Breast epithelium (tissue), 4 donors: ENCODE data around the gene MPPED1. TPM values are rescaled to one million over a fixed set of nuclear protein-coding genes. Genes with fewer than 3 reads are reported as not detected.

Source experiments
- DNase-seq, 2 donors: peaks; one replicate each; pipeline ENCODE4 v3.0.0-alpha.2; 2019; ENCODE audit warnings: low spot score in 2 of 2
- H3K27ac ChIP-seq, 2 donors: fragments of 200-600 bp; sonication (generic) in 1 of 2; one replicate each; pipeline ENCODE4 v1.5.1; 2016 to 2019; ENCODE audit warnings: mild to moderate bottlenecking in 1 of 2
- H3K27me3 ChIP-seq, 2 donors: fragments of 200-600 bp; sonication (generic) in 1 of 2; one replicate each; pipeline versions ENCODE4 v1.5.1 to v1.6.0; 2017 to 2019; ENCODE audit warnings: control low read depth in 1 of 2, mild to moderate bottlenecking in 1 of 2
- H3K36me3 ChIP-seq: fragments of 200-600 bp; one replicate; pipeline ENCODE4 v1.5.1; 2019
- H3K4me1 ChIP-seq, 2 donors: fragments of 200-600 bp; sonication (generic); one replicate each; pipeline ENCODE4 v1.5.1; 2016 to 2019; ENCODE audit warnings: control low read depth in 1 of 2
- H3K4me3 ChIP-seq, 3 donors: fragments of 200-600 bp; sonication (generic); 1 replicate in 2 of 3; 2 replicates in 1 of 3; pipeline ENCODE4 v1.5.1; 2016 to 2019; ENCODE audit warnings: mild to moderate bottlenecking in 3 of 3, moderate library complexity in 2 of 3
- H3K9me3 ChIP-seq, 2 donors: fragments of 200-600 bp; sonication (generic) in 1 of 2; one replicate each; pipeline ENCODE4 v1.5.1; 2016 to 2019; ENCODE audit warnings: control low read depth in 1 of 2
- CTCF ChIP-seq, 3 donors: fragments of 450-650 bp; IDR thresholded peaks; one replicate each; pipeline ENCODE4 v1.5.1; 2016 to 2017; ENCODE audit warnings: antibody characterized with exemption in 3 of 3, mild to moderate bottlenecking in 3 of 3, moderate library complexity in 3 of 3
- POLR2A ChIP-seq: fragments of 450-650 bp; IDR thresholded peaks from one replicate; pipeline ENCODE4 v1.6.1; 2016; ENCODE audit warnings: antibody characterized with exemption, mild to moderate bottlenecking, moderate library complexity
- POLR2AphosphoS5 ChIP-seq, 3 donors: sonication (generic); formaldehyde crosslinking; IDR thresholded peaks; one replicate each; pipeline ENCODE4 v1.6.1; 2017; ENCODE audit warnings: antibody characterized with exemption in 3 of 3
- intact Hi-C: fragments of 100-400 bp; cut with DNase I; formaldehyde crosslinking; loops from one replicate; pipeline ENCODE4 v1.15.1; 2023; ENCODE audit warnings: low total_unique reads
- total RNA-seq, 3 donors: library from RNA; depleted of rRNA; stranded (reverse); fragments of >200 nt; gene quantifications; one replicate each; pipeline ENCODE4 v1.1.0, GENCODE V29; 2016

MPPED1 gene
- total RNA-seq, 3 donors from 2014 or later: 0.29 TPM; not detected in 2

- Histone ChIP-seq H3K9me3 (no peaks in the 10 kb centered on the region), H3K4me3 (peak overlapping the region in 2 of 3 donors; percentile 27 to 44), H3K36me3 (no peaks in the 10 kb centered on the region), H3K4me1 (no peaks in the 10 kb centered on the region), H3K27ac (no peak overlapping the region), H3K27me3 (no peaks in the 10 kb centered on the region)
- peak; percentile 43 to 54 for DNase-seq
- intact Hi-C loops: no loop called here
- TF ChIP-seq POLR2AphosphoS5 (IDR thresholded peaks at IDR 0.05) (no peak), CTCF (IDR thresholded peaks at IDR 0.05) (no peak), POLR2A (no peak)
These were observed 118.8 kb downstream of the MPPED1 start for GRCh38 chr22:43530349-43531201.

- TF ChIP-seq POLR2A (no peak), CTCF (IDR thresholded peaks at IDR 0.05) (no peak), POLR2AphosphoS5 (IDR thresholded peaks at IDR 0.05) (no peak)
These were observed 119.8 kb downstream of the MPPED1 start for GRCh38 chr22:43531651-43532050.

GRCh38 chr22:43532301-43533155 is 120.7 kb downstream of the MPPED1 start:
- no peak for DNase-seq
- H3K4me1 ChIP-seq: no peaks in the 10 kb centered on the region
- no peaks in the 10 kb centered on the region for H3K27me3 ChIP-seq
- no peak overlapping the region for H3K27ac ChIP-seq
- H3K4me3 ChIP-seq: no peak overlapping the region
- no peaks in the 10 kb centered on the region for H3K36me3 ChIP-seq
- intact Hi-C loops: no loop called here
- TF ChIP-seq POLR2AphosphoS5 (IDR thresholded peaks at IDR 0.05): no peak
- no peak for TF ChIP-seq CTCF (IDR thresholded peaks at IDR 0.05)
- no peak for TF ChIP-seq POLR2A
- peaks cover 4 to 6% of the 10 kb centered on the region in 2 donors for H3K9me3 ChIP-seq

More at GRCh38 chr22:43531651-43532050, 119.8 kb downstream of the MPPED1 start:
- intact Hi-C loops: no loop called here
- no peaks in the 10 kb centered on the region for H3K27me3 ChIP-seq
- H3K4me1 ChIP-seq: no peaks in the 10 kb centered on the region
- H3K27ac ChIP-seq: no peak overlapping the region
- H3K4me3 ChIP-seq: no peak overlapping the region
- no peaks in the 10 kb centered on the region for H3K36me3 ChIP-seq
- H3K9me3 ChIP-seq: peaks cover 0 to under 1% of the 10 kb centered on the region in 2 donors
- DNase-seq: no peak

GRCh38 chr22:43533156-43533530 is 121.3 kb downstream of the MPPED1 start:
- no peak for TF ChIP-seq POLR2AphosphoS5 (IDR thresholded peaks at IDR 0.05)
- no peak for TF ChIP-seq CTCF (IDR thresholded peaks at IDR 0.05)
- no peak for TF ChIP-seq POLR2A
- DNase-seq: no peak
- no peaks in the 10 kb centered on the region for H3K4me1 ChIP-seq
- no peaks in the 10 kb centered on the region for H3K27me3 ChIP-seq
- H3K36me3 ChIP-seq: no peaks in the 10 kb centered on the region
- no peak overlapping the region for H3K4me3 ChIP-seq
- no peak overlapping the region for H3K27ac ChIP-seq
- H3K9me3 ChIP-seq: peaks cover 4 to 6% of the 10 kb centered on the region in 2 donors
- intact Hi-C loops: no loop called here
